GM12865 (cell line): ENCODE data around the gene ART5.

Source experiments
- DNase-seq: peaks from one replicate; pipeline ENCODE4 v3.0.0; 2010; ENCODE audit warnings: low read depth
- H3K4me3 ChIP-seq: 2 replicates; pipeline ENCODE4 v1.5.1; 2011; ENCODE audit warnings: mild to moderate bottlenecking, low read depth, low read length, control low read depth
- TF ChIP-seq, protein P1 (sequence below): IDR thresholded peaks from 2 replicates; pipeline ENCODE4 v1.5.1; 2011; ENCODE audit warnings: low read length, control low read depth, low read depth, inconsistent platforms; ENCODE audit not compliant: insufficient read depth; ENCODE audit errors: missing control alignments

ART5 gene

DNA sequence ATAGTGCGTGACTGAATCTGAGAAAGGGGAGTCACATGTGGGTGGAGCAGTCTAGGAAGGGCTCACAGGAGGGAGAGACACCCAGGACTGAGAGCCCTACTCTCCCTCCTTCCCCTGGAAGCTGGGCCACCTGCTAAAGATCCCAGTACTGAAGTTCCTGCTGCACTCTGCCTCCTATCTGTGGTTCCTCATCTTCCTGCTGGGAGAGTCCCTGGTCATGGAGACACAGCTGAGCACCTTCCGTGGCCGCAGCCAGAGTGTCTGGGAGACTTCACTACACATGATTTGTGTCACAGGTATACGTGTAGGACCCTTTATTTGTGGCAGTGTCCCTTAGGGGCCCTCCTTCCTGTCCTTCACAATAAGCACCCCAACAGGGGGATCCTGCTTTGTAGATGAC is 19.3 kb downstream of the ART5 start:
- H3K4me3 ChIP-seq, result no peak overlapping the region
- TF ChIP-seq, protein P1, sequence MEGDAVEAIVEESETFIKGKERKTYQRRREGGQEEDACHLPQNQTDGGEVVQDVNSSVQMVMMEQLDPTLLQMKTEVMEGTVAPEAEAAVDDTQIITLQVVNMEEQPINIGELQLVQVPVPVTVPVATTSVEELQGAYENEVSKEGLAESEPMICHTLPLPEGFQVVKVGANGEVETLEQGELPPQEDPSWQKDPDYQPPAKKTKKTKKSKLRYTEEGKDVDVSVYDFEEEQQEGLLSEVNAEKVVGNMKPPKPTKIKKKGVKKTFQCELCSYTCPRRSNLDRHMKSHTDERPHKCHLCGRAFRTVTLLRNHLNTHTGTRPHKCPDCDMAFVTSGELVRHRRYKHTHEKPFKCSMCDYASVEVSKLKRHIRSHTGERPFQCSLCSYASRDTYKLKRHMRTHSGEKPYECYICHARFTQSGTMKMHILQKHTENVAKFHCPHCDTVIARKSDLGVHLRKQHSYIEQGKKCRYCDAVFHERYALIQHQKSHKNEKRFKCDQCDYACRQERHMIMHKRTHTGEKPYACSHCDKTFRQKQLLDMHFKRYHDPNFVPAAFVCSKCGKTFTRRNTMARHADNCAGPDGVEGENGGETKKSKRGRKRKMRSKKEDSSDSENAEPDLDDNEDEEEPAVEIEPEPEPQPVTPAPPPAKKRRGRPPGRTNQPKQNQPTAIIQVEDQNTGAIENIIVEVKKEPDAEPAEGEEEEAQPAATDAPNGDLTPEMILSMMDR, result no peak
- DNase-seq, result no peak

DNA sequence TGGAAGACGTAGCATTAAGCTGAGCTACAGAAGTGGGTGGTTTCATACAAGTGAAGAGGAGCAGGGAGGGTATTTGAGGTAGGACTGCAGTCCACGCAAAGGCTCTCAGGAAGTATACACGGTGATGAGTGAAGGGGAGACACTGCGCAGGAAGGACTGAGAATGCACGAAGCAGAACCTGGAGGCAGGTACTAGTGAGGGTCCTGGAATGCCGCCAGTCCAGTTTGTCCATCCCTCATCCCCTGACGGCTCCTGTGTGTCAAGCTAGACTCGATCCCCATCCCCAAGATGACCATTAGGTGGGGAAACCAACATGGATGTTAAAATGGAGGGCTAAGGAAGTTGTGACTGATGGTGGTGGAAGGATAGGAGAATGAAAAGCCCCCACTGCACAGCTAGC is 23.8 kb downstream of the ART5 start:
- TF ChIP-seq, protein P1, result no peak
- no peak for DNase-seq
- H3K4me3 ChIP-seq, result no peak overlapping the region

DNA sequence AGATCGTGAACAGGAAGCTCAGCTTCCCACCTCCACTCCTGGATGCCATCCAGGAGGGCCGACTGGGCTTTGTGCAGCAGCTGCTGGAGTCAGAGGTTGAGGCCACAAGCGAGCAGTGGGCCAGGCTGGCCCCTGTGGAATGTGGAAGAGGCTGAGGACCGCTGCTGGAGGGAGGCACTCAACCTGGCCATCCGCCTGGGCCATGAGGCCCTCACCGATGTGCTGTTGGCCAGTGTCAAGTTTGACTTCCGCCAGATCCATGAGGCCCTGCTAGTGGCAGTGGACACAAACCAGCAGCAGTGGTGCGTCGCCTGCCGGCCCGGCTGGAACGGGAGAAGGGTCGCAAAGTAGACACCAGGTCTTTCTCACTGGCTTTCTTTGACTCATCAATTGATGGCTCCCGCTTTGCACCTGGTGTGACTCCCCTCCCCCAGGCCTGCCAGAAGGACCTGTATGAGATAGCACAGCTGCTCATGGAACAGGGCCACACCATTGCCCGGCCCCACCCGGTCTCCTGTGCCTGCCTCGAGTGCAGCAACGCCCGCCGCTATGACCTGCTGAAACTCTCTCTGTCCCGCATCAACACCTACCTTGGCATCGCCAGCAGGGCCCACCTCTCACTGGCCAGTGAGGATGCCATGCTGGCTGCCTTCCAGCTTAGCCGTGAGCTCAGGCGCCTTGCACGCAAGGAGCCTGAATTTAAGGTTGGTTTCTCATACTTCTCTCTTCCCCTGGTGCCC is 24.9 kb downstream of the ART5 start:
- DNase-seq, result no peak
- H3K4me3 ChIP-seq, result no peak overlapping the region
- TF ChIP-seq, protein P1, result no peak

DNA sequence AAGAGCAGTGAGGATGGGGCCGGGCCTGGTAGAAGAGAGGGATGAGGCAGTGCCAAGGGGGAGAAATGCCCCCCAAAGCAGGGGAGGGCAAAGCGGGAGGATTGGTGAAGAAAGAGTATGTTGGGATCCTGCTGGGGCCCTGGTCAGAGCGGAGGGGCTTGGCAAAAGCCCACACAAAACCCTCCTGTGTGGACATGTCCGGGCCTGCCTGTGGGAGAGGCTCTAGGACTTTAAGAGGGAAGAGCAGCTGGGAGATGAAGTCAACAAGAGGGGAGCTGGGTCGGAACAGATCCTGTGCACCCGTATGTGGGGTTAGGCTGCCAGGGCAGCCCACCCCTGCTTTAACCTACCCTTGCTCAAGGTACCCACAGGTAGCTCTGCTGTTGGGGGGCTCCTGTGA is 25.8 kb downstream of the ART5 start:
- DNase-seq, result no peak
- H3K4me3 ChIP-seq, result no peak overlapping the region
- TF ChIP-seq, protein P1, result no peak

DNA sequence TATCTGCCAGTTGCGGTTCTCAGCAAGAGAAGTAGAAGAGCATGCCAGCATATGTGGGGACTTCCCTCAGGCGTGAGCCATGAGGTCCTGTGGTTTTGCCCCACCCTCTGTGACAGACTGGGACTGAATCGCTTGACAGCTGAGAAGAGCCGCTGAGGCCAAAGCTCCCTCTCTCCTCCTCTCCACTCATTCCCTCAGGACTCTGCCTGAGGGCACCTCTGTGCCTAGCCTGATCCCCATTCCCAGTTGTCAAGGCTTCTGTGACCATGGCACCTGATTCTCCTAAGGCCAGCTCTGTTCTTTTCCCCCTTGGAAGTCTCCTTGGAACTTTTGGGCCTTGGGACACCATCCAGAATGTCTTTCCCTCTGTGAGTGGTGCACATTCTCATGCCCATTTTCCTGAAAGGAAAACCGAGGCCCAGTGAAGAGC is 27.0 kb downstream of the ART5 start:
- H3K4me3 ChIP-seq, result no peak overlapping the region
- DNase-seq, result peak; percentile 68
- TF ChIP-seq, protein P1, result no peak

DNA sequence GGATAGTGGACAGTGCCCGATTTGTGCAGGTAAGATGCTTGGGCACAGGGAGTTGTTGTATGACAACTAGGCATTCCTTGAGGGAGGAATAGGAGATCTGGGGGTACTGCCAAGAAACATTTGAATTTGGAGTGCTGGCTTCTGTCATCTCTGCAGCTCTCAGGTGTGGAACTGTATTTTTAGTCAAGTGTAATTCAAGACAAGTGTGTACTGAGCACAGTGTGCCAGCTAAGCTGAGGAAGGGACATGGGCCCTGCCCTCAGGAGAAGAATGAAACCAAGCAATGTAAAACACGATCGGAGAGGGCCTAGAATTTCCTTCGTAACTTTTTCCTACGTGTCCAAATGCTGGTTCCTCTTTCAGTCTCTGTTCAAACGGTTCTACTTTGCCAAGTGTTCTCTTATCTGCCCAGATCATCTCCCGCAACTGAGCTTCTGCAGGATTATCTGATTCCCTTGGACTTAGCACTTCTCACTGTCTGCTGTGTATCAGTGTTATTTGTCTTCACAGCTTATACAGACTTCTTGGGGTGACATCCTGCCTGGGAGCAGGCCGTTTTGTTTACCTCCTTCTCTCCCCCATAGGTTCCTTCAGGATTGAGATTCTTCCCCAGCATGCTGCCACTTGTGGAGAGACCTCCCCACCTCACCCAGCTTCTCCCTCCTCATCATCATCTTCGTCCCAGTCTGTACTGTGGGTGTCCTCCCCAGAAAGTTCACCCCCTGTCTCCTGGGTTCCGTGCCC is 27.6 kb downstream of the ART5 start:
- DNase-seq, result no peak
- no peak overlapping the region for H3K4me3 ChIP-seq
- TF ChIP-seq, protein P1, result no peak
